GM19372 (cell line): ENCODE results near the gene ERAP2.

ENCODE experiments used
- ATAC-seq: cut with Tn5 transposase; IDR thresholded peaks from one replicate; pipeline ENCODE4 v1.9.1; 2021; ENCODE audit warnings: mild to moderate bottlenecking, low read depth, moderate library complexity; ENCODE audit not compliant: unreplicated experiment

ERAP2 gene

GRCh38 chr5:96957254-96958049 is 81.2 kb downstream of the ERAP2 start:
- ATAC-seq = peak; percentile 32

GRCh38 chr5:96958977-96959376 is 82.7 kb downstream of the ERAP2 start:
- ATAC-seq = no peak

- peak; percentile 62 for ATAC-seq
These were observed 84.8 kb downstream of the ERAP2 start for GRCh38 chr5:96961053-96961452.

- no peak for ATAC-seq
These were observed 86.3 kb downstream of the ERAP2 start for GRCh38 chr5:96962540-96962991.

GRCh38 chr5:96963267-96963666 is 87.0 kb downstream of the ERAP2 start:
- peak; percentile 58 for ATAC-seq

- no peak for ATAC-seq
These were observed 90.5 kb downstream of the ERAP2 start for GRCh38 chr5:96966801-96967200.

- no peak for ATAC-seq
These were observed 91.1 kb downstream of the ERAP2 start for GRCh38 chr5:96967400-96967799.

- no peak for ATAC-seq
These were observed 91.8 kb downstream of the ERAP2 start for GRCh38 chr5:96968074-96968473.

- ATAC-seq = no peak
These were observed 92.3 kb downstream of the ERAP2 start for GRCh38 chr5:96968614-96969013.
